GM19238 (cell line): ENCODE results near the gene CD80.

Experiments used
- DNase-seq: peaks from one replicate; pipeline ENCODE4 v3.0.0; 2011; ENCODE audit warnings: low spot score; ENCODE audit not compliant: insufficient read length

The CD80 gene

DNA sequence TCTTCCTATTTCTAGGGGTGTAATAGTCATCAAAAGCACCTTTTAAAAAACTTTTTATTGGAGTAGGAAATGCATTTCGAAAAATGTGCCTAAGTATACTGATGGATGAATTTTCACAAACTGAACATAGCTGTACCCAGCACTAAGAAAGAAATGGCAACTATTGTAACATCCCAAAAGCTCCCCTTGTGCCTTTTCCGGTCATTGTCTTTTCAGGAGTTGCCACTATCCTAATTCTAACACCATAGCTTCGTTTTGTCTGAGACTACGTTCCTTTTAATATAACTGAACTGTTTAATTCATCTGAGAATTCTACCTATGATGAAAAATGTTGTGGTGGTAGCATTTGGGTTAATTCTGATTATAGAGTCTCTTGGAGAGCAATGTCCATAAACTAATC is 59.1 kb downstream of the CD80 start:
- DNase-seq, result no peak

DNA sequence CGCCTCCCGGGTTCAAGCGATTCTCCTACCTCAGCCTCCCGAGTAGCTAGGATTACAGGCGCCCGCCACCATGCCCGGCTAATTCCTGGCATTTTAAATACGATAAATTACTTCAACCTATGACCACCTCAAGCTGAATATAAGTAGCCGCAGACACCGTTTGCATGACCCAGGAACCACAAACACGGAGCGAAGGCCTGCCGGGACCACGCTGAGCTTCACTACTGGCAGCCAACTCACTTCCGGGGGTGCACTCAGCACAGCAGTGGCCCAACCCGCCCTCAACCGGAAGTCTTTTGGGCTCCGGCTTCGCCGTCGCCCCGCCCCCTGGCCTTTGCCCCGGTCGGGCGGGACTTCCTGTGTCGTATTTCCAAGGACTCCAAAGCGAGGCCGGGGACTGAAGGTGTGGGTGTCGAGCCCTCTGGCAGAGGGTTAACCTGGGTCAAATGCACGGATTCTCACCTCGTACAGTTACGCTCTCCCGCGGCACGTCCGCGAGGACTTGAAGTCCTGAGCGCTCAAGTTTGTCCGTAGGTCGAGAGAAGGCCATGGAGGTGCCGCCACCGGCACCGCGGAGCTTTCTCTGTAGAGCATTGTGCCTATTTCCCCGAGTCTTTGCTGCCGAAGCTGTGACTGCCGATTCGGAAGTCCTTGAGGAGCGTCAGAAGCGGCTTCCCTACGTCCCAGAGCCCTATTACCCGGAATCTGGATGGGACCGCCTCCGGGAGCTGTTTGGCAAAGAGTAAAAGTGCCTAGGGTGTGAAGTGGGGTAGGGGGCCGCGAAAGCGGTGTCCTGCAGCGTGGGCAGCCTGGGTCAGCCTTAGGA is 61.0 kb downstream of the CD80 start, which contains the start of gene TIMMDC1:
TIMMDC1 (plus strand) TSS at position 362 of the 826 bp plus-strand sequence; CDS start at position 549, 187 bp downstream.
- DNase-seq, result peak; percentile 92

DNA sequence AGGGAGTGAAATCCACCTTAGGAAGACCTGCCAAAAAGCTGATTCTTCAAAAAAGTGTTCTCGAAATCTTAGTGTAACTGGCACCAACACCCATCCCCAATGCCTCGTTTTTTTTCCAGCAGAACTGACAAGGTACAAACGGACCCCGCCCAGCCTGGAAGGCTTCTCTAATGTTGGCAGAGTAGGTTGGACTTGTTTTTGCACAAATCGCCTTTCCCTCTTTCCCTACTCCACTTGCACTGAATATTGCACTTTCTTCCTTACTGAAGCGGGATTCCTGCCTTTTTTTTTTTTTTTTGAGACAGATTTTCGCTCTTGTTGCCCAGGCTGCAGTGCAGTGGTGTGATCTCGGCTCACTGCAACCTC is 61.6 kb downstream of the CD80 start:
- no peak for DNase-seq

DNA sequence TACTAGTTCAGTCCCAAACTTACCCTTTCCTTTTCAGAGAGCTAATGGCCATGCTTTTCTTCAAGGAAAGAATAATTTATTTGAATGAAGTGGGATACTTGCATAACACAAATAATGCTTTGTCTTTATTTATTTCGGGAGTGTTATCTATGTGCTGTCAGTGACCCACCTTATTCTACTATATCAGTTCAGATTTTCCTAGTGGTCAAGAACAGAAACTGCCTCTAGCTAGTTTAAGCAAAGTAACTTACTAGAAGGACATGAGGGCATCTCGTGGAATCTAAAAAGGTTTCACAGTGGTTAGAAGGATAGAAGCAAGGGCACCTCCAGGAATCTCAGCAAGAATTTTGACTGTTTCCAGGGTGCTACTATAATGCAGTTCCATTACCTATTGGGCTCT is 64.8 kb downstream of the CD80 start:
- DNase-seq, result no peak

DNA sequence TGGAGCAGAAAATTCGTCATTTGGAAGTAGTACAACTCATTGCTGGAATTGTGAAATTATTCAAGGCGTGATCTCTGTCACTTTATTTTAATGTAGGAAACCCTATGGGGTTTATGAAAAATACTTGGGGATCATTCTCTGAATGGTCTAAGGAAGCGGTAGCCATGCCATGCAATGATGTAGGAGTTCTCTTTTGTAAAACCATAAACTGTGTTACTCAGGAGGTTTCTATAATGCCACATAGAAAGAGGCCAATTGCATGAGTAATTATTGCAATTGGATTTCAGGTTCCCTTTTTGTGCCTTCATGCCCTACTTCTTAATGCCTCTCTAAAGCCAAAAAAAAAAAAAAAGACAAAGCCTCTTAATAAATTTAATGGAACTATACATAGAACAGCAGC is 66.6 kb downstream of the CD80 start:
- DNase-seq, result no peak

DNA sequence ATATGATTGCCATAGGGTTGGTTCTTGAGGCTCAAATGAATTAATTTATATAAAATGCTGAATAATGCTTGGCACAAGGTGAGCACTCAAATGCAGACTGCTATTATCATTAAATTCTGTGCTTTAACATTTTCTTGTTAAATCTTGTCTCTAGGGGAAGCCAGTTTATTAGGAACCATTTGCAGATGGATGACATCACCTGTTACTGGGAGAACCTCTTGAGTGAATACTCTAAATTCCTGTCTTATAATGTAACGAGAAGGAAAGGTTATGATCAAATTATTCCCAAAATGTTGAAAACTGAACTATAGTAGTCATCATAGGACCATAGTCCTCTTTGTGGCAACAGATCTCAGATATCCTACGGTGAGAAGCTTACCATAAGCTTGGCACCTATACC is 67.3 kb downstream of the CD80 start:
- DNase-seq, result no peak

DNA sequence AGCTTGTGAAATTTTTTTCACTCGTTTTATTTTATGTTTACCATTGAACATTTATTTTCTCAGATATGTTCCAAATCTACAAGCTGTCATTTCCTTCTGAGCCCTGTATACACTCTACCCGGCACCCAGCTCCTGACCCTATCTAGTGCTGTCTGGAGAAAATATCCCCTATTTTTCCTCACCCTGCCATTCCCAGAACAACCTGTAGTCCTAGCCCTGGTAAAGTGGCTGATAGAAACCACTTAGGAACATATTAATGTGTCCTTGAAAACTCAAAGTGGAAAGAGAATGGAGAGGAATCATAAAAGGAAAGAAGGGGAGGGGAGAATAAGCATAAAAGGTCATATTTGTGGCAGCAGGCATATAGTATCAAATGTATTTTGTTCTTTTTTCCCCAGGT is 69.3 kb downstream of the CD80 start:
- no peak for DNase-seq

DNA sequence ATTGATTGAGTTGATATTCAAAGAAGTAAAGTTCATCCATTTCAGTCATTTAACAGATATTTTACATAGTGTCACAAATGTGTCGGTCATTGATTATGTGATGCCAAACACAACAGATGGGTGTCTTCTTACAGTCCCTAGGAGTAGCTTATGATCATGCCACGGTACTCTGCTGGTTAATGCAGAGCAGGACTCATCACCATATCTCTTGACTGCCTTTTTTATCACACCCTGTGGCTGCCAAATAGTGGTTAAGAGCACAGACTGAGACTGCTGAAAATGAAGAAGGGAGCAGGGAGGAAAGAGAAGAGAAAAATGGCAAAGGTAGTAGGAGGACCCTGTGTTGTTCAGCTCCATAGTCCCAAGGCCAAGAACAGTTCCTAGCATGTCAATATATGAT is 73.9 kb downstream of the CD80 start:
- no peak for DNase-seq

DNA sequence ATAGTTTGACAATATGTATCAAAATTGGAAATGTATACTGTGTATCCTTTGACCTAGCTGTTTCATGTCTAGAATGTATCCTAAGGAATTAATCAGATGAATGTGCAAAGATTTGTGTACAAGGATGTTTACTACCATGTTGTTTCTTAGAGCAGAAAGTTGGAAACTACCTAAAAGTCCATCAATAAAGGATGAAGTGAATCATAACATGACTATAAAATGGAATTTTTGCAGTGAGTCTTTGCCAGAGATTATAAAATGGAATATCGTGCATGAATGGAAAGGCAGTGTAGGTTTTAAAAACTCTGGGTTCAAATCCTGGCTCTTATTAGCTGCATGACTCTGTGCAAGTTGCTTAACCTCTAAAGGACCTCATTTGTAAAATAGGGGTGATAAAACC is 76.3 kb downstream of the CD80 start:
- DNase-seq, result no peak

DNA sequence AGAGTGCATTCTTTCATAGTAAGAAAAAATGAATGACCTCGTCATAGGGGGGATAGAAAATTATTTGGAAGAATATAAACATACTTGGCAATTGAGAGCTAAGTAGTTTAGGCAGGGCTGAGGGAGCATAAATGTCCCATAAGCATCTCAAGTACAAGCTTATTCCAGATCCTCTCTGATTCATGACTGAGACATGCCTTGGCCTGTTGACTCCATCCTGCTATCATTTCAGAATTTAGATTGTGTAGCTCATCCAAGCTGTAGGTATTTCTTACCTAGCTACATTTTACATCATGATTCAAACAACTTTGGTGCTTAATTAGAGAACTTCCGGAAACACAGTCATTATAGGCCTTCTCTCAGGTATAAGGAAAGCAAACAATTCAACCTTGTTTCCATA is 78.3 kb downstream of the CD80 start:
- no peak for DNase-seq
